TTC549 (cell line): ENCODE measurements around the gene KCNC1.

Source experiments
- FAIRE-seq: peaks from 2 replicates; lab custom pipeline; 2012; peaks lifted over from hg19 to GRCh38; lab: Jason Lieb, UNC

The KCNC1 gene

GRCh38 chr11:17775035-17775348 lies 40.4 kb downstream of the KCNC1 start:
- no peak for FAIRE-seq

DNA sequence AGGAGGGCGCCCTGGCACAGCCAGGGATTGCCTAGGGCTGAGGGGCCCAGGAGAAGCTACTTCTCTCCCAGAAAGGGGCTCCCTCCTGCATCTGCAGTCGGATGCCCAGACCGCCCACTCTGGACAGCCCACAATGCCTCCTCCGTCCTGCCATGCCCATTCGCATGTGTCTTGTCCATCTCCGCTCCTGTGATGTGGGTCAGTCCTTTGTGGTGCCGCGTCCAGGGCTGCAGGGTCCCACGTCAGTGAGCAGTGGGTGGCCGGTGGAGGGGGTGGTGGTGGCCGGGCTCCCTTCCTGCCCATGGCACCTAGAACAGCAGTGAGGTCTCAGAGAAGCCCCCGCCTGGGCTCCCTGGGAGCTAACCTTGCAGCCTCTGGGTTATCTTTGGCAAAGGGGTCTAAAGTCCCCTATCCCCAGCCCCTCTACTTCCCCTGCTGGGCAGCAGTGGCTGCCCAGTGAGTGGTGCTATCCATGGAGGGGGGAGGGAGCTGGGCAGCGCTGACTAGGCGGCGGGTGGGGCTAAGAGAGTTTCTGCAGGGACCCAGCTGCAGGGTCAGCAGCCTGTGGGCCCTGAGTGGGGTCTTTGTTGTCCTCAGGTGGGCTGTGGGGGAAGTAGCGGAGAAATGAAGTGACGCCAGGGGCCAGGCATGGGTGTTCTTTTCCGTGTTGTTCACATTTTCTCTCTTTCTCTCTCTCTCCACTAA lies 41.1 kb downstream of the KCNC1 start:
- FAIRE-seq = no peak

GRCh38 chr11:17776212-17776875 lies 41.8 kb downstream of the KCNC1 start:
- no peak for FAIRE-seq

DNA sequence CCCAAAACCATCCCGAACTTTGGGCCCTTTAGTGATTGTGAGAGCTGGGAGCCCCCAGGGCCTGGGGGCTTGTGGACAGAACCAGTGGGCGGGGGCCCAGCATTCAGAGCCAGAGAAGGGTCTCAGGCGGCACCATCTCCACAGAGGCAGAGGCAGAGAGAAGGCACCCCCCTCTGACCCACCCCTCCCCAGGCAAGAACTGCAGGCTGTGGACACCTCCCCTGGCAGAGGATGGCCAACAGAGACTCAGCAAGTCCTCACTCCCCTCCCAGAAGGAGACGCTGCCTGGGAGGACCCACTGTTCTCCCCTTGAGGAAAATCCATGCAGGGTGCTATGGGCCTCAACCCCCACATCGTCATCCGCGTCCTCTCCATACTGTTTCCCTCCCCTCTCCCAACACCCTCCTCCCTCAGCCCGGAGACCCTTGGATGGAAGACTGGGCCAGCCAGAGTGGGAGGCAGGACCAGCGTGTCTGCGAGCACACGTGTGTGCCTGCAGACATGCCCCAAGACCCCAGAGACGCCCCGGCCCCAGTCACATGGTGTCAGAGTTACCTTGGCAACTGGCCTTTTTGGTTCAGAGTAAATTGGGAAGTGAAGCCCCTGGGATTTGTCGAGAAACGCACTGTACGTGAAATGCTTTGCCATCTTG lies 42.6 kb downstream of the KCNC1 start:
- no peak for FAIRE-seq

GRCh38 chr11:17777738-17778091 lies 43.1 kb downstream of the KCNC1 start:
- no peak for FAIRE-seq

DNA sequence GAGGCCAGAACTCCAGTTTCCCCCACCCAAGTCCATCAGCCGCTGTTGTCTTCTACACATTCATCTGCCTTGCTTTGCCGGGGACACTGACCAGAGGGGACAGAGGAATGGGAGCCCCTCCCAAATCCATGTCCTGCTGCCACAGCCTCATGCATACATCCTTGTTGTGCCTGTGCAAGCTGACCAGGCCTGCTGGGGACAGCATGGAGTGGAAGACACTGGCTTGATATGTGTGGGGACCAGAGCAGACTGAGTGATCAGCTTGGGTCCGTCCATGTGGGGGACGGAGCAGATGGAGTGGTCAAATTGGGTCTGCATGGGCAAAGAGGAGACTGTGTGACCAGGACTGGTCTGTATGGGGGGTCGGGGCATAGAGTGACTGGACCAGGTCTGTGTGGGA lies 43.8 kb downstream of the KCNC1 start:
- no peak for FAIRE-seq

GRCh38 chr11:17778956-17779860 lies 44.6 kb downstream of the KCNC1 start:
- FAIRE-seq = no peak

- FAIRE-seq = no peak
These were observed 45.4 kb downstream of the KCNC1 start for GRCh38 chr11:17779861-17780594.

DNA sequence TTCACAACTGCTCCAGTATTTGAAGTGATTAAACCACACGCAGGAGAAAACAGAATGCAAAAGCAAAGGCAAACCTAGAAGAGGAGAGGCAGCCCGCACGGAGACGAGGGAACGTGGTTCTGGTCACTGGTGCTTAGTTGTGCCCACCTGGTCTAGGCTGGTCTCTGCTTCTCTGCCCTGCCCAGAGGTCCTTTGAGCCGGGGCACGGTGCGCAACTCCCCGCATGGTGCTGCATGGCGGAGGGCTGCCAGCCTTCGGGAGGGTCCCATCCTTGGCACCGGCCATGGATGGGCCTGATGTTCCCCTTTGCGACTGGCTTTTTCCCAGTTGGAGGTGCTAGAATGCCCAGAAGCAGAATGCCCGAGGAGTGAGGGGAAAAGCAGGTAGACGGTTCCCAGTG lies 46.1 kb downstream of the KCNC1 start:
- no peak for FAIRE-seq

GRCh38 chr11:17781221-17781620 lies 46.6 kb downstream of the KCNC1 start:
- FAIRE-seq = no peak

DNA sequence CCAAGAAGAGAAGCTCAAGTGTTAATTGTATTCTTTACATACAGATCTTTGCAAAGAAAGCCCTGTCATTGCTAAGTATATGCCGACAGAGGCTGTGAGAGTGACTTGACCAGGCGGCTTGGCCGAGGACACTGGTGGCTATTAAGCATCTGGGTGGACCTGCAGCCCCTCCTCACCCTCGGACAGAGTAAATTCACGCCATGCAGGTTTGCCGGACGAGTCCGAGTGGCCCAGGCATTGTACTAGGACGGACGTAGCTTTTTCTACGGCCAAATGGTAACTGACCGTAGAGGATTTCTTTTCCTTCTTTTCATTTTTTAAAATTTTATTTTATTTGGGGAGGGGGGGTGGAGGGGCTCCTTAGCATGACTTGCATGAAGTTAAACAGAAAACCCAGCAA lies 47.0 kb downstream of the KCNC1 start:
- FAIRE-seq = no peak

GRCh38 chr11:17782145-17782544 lies 47.6 kb downstream of the KCNC1 start:
- FAIRE-seq = no peak

- FAIRE-seq = no peak
These were observed 48.2 kb downstream of the KCNC1 start for GRCh38 chr11:17782603-17783337.

- FAIRE-seq = no peak
These were observed 49.3 kb downstream of the KCNC1 start for GRCh38 chr11:17783878-17784277.

GRCh38 chr11:17786824-17787525 lies 52.4 kb downstream of the KCNC1 start:
- no peak for FAIRE-seq

GRCh38 chr11:17788084-17788483 lies 53.5 kb downstream of the KCNC1 start:
- no peak for FAIRE-seq

DNA sequence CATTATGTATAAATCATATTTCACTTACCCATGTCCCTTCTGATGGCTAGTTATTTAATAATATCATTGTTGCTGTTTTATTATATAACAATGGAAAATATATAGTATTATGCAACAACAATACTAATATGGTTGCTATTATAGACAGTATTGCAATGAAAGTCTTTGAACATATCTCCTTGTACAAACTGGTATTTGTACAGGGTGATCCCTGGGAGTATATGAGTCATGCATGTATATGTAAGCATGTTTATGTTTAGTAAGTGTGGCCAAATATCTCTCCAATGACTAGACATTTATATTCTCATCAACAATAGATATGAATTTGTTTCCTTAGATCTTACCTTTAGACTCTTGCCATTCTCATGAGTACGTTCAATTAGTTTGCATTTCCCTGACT lies 55.9 kb downstream of the KCNC1 start:
- FAIRE-seq = no peak

DNA sequence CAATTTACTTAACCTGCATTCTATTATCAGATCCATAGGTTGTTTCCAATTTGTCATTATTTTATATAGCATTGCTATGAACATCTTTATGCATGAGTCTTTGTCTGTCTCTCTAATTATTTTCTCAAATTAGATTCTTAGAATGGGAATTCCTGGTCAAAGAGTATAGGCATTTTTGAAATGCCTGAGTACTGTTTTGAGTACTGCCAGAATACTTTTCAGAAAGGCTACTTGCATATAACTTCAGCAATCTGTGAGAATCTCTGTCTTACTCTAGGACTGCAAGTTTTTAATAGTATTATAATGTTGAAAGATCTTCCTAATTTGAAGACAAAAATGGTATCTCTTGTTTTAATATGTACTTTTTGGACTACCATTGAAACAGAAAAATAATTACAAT lies 56.6 kb downstream of the KCNC1 start:
- FAIRE-seq = no peak

DNA sequence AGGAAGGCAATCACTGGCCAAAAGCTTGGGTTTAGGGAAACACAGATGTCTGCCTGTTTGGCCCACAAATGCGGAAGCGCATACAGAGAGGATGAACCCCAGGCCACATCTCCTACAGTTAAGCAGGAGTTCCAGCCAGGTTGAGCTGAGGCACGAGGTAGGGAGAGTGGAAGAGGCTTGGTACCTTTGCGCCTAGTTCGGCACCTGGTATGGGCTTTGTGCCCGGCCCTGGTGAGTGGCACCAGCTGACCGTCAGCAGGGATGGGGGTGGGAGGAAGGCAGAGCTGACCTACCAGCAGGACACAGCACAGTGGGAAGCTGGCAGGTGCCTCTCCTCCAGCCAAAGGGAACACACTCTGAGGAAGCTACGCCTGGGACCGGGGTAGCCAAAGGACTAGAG lies 57.6 kb downstream of the KCNC1 start:
- no peak for FAIRE-seq

- FAIRE-seq = no peak
These were observed 59.1 kb downstream of the KCNC1 start for GRCh38 chr11:17793642-17794170.

DNA sequence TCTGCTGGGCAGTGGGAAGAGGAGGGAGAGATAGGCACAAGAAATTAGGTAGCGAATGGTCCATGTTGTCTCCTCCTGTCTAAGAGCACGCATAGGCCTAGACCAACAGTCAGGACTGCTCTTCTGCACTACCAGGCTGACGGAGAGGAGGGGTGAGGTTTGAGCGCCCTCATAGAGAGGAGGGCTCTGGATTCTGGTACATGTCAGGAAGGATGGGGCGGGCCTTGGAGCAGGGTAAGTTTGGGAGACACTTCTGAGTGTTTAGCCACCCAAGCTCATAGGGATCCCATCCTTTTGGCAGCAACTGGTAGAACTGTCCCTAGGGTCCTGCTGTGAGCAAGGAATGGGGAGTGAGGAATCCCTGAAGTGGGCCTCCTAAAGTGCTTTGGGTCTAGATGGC lies 60.4 kb downstream of the KCNC1 start:
- no peak for FAIRE-seq
